NCI-H146 (cell line): ENCODE measurements around the gene FGD6.
A peak's percentile ranks its signal among the peaks of the same experiment; 100 is the strongest.
"Not testable (repeated sequence)": the region's sequence is repeated elsewhere in the genome, so short reads cannot be mapped to it uniquely, and the experiment has no call there.

ENCODE experiments used
- DNase-seq: peaks from one replicate; lab custom pipeline; 2025; lab: John Stamatoyannopoulos, UW

FGD6 gene

DNA sequence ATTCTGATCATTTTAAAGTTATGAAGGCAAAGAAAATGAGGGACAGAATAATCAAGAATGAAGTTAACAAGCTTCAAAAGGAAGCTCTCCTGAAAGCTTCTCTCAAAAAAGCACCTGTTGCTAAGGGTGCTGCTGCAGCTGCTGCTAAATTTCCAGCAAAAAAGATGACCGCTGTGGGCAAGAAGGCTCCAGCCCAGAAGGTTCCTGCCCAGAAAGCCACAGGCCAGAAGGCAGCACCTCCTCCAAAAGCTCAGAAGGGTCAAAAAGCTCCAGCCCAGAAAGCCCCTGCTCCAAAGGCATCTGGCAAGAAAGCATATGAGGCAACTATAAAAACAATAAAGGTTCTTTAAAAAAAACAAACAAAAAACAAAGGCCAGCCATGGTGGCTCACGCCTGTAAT lies 91.2 kb downstream of the FGD6 start:
- DNase-seq: no peak

GRCh38 chr12:95124106-95124505 lies 93.2 kb downstream of the FGD6 start:
- no peak for DNase-seq

DNA sequence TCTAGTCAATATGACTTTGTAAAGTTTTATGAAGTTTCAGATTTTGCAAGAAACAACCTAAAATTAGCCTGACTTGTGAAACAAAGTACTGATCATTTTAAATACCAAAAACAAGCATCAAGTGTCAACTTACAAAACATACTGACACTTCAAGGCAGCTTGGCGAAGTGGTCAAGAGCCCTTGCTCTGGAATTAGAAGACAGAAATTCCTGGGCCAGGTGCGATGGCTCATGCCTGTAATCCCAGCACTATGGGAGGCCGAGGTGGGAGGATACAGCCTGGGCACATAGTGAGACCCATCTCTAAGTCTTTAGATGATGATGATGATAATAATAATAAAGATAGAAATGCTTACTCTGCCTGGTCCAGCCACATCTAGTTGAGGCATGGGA lies 98.5 kb downstream of the FGD6 start:
- no peak for DNase-seq

GRCh38 chr12:95118138-95118787 lies 99.0 kb downstream of the FGD6 start:
- no peak for DNase-seq

- DNase-seq: peak; percentile 70
Observed at GRCh38 chr12:95117178-95117599, 100.1 kb downstream of the FGD6 start.

DNA sequence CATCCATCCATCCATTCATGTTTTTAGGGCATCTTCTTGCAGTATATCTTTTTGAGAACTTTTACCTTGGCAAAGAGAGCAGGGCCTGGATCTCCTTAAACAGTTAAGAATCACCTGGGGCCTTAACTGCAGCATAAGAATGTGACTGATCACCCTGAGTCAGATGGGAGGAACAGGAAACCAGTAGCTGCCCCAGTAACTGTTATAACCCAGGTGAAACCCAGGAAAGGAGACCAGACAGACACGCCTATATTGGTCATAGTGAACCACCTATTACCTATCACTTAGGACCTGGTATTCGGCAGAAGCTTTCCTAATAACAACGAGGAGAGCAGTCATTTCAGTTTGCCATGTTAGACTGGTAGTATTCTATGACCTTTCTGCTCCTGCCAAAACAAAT lies 100.5 kb downstream of the FGD6 start:
- DNase-seq: no peak

- DNase-seq: no peak
Observed at GRCh38 chr12:95116341-95116740, 100.9 kb downstream of the FGD6 start.

GRCh38 chr12:95115641-95116040 lies 101.6 kb downstream of the FGD6 start:
- DNase-seq: no peak

- DNase-seq: no peak
Observed at GRCh38 chr12:95114766-95115405, 102.4 kb downstream of the FGD6 start.

- no peak for DNase-seq
Observed at GRCh38 chr12:95107362-95107761, 109.9 kb downstream of the FGD6 start.

GRCh38 chr12:95105540-95105939 lies 111.7 kb downstream of the FGD6 start:
- DNase-seq: no peak

DNA sequence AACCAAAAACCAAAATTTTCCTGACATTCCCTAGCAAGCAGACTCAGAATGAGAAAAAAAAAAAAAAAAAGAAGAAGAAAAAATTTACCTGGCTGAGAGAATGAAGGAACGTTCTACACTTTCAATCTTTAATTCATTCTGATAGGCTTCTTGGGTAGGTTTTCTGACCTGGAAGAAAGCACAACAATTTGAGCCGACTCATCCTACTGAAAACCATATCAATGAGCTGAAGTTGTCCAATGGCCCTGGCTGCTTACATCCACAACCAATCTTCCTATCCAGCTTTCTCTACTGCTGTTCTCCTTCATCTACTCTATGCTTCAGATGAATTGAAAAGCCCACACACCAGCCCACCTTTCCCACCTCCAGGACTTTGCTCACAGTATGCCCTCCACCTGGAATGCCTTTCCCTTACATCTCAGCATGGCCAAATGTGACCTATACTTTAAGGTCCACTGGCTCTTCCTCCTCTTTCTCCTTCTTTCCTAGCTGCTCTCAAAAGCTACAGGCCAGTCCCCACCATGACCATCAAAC lies 112.3 kb downstream of the FGD6 start:
- no peak for DNase-seq

DNA sequence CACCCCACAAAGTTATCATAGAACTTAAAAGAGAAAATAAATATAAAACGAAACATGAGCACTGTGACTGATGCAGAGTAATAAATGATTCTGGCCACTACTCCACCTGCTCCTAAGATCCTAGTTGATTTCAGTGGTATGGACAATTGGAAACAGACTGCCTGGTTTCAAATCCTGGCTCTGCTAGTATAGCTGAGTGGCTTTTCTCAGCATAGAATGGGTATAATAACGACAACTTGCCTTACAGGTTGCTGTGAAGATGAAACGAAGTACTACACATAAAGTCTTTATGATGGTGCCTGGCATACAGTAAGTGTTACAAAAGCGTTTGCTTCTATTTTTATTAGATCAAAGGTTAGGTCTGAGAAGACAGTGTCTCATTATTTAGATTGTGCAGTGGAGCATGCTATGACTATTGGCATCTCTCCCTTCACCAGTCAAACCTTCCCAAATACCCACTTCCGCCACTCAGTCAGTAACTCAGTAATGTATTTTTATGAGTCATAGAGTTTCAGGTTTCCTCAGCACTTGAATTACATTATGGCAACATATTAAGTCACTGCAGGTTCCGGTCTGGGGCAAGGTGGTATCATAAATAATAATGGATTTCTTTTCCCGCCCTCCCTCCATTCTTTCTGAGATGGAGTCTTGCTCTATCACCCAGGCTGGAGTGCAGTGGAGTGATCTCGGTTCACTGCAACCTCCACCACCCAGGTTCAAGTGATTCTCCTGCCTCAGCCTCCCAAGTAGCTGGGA lies 114.2 kb downstream of the FGD6 start:
- peak; percentile 12 for DNase-seq

DNA sequence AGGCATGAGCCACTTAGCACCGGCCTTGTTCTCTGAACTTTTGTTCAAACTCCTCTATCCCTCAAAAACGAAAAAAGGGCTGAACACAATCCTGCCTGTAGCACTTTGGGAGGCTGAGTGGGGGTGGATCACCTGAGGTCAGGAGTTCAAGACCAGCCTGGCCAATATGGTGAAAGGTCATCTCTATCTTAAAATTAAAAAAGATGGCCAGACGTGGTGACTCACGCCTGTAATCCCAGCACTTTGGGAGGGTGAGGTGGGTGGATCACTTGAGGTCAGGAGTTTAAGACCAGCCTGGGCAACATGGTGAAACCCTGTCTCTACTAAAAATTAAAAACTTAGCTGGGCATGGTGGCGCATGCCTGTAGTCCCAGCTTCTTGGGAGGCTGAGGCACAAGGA lies 115.3 kb downstream of the FGD6 start:
- DNase-seq: not testable (repeated sequence)

DNA sequence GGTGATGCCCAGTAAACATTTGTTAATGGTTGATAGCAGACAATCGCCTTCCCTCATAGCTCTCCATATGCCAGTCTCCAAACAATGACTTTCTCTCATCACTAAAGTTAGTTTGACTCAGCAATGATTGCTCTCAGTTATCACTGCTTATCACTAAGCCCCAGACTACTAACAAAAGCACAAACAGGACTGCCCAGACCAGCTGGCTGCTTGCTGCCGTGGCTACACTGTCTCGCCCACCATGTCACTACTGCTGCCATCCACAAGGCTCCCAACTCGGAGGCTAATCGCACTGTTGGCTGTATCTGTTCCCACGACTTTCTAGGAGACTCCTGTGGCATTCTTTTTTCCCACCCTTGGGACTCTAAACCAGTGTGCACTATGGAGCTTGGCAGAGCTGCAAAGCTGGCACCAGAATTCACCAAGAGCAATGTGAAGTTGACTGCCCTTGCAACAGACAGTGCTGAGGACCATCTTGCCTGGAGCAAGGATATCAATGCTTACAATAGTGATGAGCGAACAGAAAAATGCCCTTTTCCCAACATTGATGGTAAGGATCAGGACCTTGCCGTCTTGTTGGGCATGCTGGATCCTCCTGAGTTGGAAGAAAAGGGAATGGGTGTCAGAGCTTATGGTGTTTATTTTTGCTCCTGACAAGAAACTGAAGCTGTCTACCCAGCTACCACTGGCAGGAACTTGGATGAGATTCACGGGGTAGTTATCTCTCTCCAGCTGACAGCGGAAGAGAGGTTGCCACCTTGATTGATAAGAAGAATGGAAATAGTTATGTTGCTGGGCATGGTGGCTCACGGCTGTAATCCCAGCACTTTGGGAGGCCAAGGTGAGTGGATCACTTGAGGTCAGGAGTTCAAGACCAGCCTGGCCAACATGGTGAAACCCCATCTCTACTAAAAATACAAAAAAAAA lies 116.7 kb downstream of the FGD6 start:
- no peak for DNase-seq

DNA sequence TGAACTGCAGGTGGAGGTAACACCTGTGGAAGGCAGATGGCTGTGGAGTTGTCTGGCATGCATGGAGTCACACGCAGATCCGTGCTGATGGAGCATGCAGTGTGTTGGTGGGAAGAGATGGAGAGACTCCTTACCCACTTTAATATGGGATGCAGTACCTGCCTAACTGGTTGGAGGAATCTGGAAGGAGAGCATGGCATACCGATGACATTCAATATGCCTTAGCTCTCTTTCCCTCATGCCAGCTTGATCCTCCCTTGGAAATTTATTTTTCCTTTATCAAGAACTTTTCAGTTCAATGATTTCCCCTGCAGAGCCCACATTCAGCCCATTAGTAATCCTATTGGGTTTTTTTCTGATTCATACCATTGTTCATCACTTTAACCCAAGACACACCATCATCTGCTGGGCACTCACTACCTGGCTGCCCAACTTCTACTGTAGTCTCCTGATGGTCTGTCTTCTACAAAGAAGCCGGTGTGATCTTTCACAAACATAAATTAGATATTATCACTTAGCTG lies 117.9 kb downstream of the FGD6 start:
- DNase-seq: no peak

DNA sequence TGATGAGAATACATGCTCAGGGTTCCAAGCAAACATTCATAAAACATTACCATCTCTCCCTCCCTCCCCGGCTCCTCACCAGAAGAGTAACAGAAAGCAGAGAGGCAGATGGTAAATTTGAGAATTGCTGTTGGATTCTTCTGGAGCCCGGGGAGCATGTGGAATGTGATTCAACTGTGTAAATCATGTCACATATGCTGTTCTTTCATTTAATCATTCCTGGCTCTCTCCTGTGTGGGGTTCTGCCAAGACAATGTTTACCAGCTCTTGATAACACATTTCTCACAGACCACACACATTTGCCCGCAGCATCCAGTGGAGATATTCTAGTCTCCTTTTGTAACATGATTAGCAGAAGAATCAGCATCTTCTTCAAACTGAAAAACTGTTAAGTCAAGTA lies 120.4 kb downstream of the FGD6 start:
- DNase-seq: no peak

DNA sequence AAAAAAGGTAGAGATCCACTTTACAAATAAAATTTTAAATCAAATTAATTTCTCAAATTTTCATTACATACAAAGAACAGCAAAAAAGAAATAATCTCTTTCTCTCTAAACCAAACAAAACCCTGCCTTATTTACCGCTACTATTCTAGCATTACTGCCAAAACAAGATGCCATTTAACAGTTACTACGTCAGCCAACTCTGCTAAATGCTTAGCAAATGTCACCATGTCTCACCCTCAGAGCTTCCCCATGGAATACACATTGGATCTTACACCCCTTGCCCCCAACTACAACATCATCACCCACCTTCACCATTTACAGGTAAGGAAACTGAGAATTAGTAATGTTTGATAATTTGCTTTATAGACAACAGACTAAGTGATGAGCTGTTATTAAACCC lies 120.9 kb downstream of the FGD6 start:
- no peak for DNase-seq

DNA sequence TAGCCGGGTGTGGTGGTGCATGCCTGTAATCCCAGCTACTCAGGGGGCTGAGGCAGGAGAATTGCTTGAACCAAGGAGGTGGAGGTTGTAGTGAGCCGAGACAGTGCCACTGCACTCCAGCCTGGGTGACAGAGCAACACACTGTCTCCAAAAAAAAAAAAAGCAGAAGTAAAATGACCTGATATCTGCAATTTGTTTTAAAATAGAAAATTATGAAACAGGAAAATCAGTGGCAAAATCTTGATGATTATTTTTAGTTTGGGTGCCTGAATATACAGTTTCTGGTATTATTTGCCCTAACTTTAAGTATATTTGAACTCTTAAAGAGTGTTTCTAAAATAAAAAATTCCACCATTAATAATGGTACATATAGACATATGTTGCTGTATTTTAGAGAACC lies 121.4 kb downstream of the FGD6 start:
- not testable (repeated sequence) for DNase-seq

DNA sequence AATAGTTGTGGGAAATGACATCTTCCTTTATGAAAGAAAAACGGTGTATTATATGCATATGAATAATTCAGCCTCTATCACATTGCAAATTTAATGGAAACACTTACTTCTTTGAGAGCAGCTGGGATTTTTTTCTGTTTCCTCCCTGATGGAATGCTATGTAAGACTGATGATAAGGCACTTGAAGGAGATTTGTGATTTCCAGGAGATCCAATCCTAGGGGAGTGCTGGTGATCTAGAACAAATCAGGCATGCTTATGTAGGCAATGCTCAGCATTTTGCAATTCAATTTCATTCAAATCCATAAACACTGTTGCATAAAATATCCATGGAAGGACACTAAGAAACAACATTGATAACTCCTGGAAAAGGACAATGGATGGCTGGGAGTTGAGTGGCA lies 127.8 kb downstream of the FGD6 start:
- DNase-seq: no peak

- no peak for DNase-seq
Observed at GRCh38 chr12:95088379-95088778, 128.9 kb downstream of the FGD6 start.

DNA sequence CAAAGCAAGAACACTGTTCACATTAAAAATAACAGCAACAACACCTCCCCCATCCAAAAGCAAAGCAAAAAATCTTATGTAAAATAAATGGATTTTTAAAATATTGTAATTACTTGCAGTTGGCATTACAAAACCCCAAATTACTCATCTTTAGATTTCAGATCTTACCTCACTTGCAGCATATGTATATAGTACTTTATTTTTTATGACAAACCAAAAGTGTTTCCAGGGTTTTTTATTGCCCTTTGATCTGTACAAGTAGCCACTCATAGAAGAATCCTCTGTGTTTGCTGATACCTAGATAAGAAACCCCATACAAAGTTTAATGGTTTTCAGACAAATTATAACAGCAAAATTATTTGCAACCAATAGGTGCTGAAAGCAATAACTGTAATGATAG lies 131.7 kb downstream of the FGD6 start:
- DNase-seq: no peak
